ENCODE results near the gene GRM7. TPM values are rescaled to one million over a fixed set of nuclear protein-coding genes. Genes with fewer than 3 reads are reported as not detected.

Gene GRM7
- total and polyA plus RNA-seq, 12 donors, result 0.27 to 7.8 (median 3.2) TPM; not detected in 3

DNA sequence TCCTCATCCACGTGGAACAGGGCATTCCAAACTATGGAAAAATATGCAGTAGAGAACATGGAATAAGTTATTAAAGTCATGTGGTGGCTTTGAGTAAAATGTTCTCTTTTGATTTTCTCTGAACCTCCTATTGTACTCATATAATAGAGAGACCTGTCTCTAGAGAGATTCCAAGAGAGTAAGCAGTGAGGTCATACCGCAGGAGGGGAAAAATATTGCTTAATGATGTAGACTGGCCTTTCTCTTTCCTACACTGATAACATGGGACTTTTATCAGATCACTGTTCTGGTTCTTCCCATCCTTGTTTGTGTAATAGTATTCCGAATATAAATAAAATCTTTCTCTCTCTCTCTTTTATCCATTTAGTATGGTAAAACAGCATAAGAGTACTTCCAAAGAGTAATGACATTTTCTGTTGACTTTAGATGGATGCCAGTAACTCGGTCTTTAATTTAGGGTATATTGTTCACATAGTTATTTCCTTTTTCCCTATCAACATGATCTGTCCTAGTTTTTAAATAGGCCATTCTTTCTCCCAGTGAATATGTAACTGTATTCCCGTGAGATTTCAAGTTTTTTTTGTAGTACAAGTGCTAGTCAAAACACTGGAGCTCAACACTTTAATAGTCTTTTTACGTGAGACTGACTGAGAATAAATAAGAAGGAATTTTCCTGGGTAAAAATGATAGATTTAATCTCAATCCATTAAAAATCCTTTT lies 826.7 kb downstream of the GRM7 start:
- TF ChIP-seq CTCF (IDR thresholded peaks at IDR 0.05) (no peak), POLR2A (IDR thresholded peaks at IDR 0.05) (no peak)
- Histone ChIP-seq H3K36me3 (replicated peaks in 1 of 2) (no peaks in the 10 kb centered on the region), H3K27ac (no peak overlapping the region), H3K9me3 (replicated peaks in 1 of 3) (no peaks in the 10 kb centered on the region), H3K27me3 (no peaks in the 10 kb centered on the region), H3K4me1 (replicated peaks in 1 of 2) (no peaks in the 10 kb centered on the region), H3K4me3 (no peak overlapping the region)
- DNase-seq, result no peak
- 74 to 81% (median 76%) methylated on average over 6 of the region's 6 CpGs for WGBS, 4 donors
- intact Hi-C loops (cut with DNase I), result no loop called here

DNA sequence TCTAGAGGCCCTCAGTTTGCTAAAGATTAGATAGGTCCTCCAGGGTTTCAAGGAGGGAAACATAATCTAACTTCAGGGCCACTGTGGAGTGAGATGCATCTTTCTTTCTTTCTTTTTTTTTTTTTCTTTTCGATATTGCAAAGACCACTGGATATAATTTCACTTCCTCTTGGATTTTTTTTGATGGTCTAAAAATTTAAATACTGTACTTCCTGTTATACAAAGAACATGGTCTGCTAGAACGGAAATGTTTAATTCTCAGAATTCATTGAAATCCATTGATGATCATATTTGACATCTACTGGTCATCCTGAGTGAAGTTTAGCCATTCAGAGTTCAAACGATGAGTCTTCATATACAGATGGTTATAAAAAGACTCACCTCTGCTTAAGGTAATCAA lies 832.0 kb downstream of the GRM7 start:
- Histone ChIP-seq H3K9me3 (replicated peaks in 1 of 3) (no peaks in the 10 kb centered on the region), H3K36me3 (replicated peaks in 1 of 2) (no peaks in the 10 kb centered on the region), H3K4me3 (no peak overlapping the region), H3K4me1 (replicated peaks in 1 of 2) (no peaks in the 10 kb centered on the region), H3K27me3 (no peaks in the 10 kb centered on the region), H3K27ac (no peak overlapping the region)
- 59 to 81% (median 75%) methylated on average over 3 of the region's 3 CpGs for WGBS, 4 donors
- TF ChIP-seq POLR2A (IDR thresholded peaks at IDR 0.05) (no peak), CTCF (IDR thresholded peaks at IDR 0.05) (no peak)
- intact Hi-C loops (cut with DNase I), result no loop called here
- no peak for DNase-seq

- Histone ChIP-seq H3K4me3 (no peak overlapping the region), H3K27me3 (no peaks in the 10 kb centered on the region), H3K4me1 (replicated peaks in 1 of 2) (no peaks in the 10 kb centered on the region), H3K9me3 (replicated peaks in 1 of 3) (no peaks in the 10 kb centered on the region), H3K27ac (no peak overlapping the region), H3K36me3 (replicated peaks in 1 of 2) (no peaks in the 10 kb centered on the region)
- DNase-seq, result no peak
- no peak for TF ChIP-seq POLR2A (IDR thresholded peaks at IDR 0.05)
- TF ChIP-seq CTCF (IDR thresholded peaks at IDR 0.05), result no peak
- 78 to 89% (median 83%) methylated on average over 2 of the region's 2 CpGs for WGBS, 4 donors
- intact Hi-C loops (cut with DNase I), result no loop called here
Measured at GRCh38 chr3:7693976-7694375, 833.1 kb downstream of the GRM7 start.

DNA sequence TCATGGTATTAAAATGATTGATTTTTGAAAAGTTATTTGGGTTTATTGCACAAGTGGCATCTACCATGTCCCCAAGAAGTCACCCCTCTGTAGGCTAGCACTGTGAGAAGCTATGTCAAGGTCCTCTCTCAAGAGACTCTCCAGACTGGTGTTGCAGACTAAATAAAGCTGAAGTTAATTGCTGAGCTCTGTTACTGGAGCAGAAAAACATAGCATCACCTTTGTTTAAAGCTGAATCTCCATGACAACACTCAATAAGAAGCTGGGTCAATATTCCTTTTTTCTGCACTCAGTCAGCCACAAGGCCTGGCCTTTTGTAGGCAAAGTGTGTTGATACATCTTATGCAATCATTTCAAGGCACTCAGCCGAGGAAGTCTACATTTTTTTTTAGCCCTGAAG lies 834.1 kb downstream of the GRM7 start:
- DNase-seq, result no peak
- H3K4me1 ChIP-seq (replicated peaks in 1 of 2), result no peaks in the 10 kb centered on the region
- intact Hi-C loops (cut with DNase I), result no loop called here
- TF ChIP-seq CTCF (IDR thresholded peaks at IDR 0.05) (no peak), POLR2A (IDR thresholded peaks at IDR 0.05) (no peak)
- H3K9me3 ChIP-seq (replicated peaks in 1 of 3), result no peaks in the 10 kb centered on the region
- WGBS, 4 donors, result 54 to 71% (median 57%) methylated on average over 1 of the region's 1 CpG
- no peak overlapping the region for H3K27ac ChIP-seq
- H3K36me3 ChIP-seq (replicated peaks in 1 of 2), result no peaks in the 10 kb centered on the region
- no peaks in the 10 kb centered on the region for H3K27me3 ChIP-seq
- H3K4me3 ChIP-seq, result no peak overlapping the region

All from adrenal gland (tissue), 12 donors.